Kidney glomerular epithelial cell (primary cell): Measurements from ENCODE around the gene PRXL2B.
A peak's percentile ranks its signal among the peaks of the same experiment; 100 is the strongest.
"Not testable (repeated sequence)": the region's sequence is repeated elsewhere in the genome, so short reads cannot be mapped to it uniquely, and the experiment has no call there.

Source experiments
- DNase-seq: peaks from one replicate; lab custom pipeline; 2025; lab: John Stamatoyannopoulos, UW

PRXL2B gene

GRCh38 chr1:2564006-2564814, 22.4 kb upstream of the PRXL2B start:
- DNase-seq, result no peak

- no peak for DNase-seq
Observed at GRCh38 chr1:2564815-2565374, 21.7 kb upstream of the PRXL2B start.

GRCh38 chr1:2566101-2567045, 20.2 kb upstream of the PRXL2B start:
- DNase-seq, result peak; percentile 16

GRCh38 chr1:2567083-2567679, 19.4 kb upstream of the PRXL2B start:
- DNase-seq, result no peak

- not testable (repeated sequence) for DNase-seq
Observed at GRCh38 chr1:2568187-2568816, 18.3 kb upstream of the PRXL2B start.

DNA sequence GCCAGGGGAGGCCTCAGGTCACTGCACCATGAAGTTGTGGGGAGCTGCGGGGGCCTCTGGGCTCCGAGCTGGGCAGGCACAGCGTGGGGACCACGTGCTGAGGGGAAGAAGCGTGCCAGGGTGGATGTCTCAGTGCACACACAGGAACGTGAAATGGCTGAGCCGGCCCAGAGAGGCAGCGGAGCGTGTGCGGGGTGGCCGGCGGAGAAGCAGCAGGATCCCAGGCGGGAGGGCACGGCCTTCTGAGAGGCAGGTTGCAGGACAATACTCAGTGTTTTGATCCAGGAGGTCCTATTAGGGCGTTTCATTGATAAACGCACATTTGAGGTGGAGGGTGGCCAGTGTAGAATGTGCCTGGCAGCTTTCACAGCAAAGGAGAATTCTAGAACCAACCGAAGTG, 17.5 kb upstream of the PRXL2B start:
- no peak for DNase-seq

DNA sequence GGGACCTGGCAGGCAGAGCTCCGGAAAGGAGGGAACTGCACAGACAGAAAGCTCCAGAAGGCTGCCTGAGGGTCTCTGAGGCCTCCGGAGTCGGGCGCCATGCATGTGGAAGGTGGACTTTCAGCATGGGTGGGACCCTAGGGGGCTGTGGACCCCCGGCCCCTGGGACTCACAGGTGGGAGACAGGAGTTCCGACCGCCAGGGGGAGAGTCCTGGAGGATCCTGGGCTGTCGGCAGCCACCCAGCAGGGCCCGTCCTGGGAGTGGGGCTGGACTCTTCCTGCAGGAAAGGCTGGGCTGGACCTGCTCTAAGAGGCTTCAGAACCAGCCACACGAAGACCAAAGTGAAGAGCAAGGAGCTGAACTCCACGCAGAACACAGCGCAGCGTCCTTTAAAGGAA, 16.9 kb upstream of the PRXL2B start:
- DNase-seq, result not testable (repeated sequence)

DNA sequence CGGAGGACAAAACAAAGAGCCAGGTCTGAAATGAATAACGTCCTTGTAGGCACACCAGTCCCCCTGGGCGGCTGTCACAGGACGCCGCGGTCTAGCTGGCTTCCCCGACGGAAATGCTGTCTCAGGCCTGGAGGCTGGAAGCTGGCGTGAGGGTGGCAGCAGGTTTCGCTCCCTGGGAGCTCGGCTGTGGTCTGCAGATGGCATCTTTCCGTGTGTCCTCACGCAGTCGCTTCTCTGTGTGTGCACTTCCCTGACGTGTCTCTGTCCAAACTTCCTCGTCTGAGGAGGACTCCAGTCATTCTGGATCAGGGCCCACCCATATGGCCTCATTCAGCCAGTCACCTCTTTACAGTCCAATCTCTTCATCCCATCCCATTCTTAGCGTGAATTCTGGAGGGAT, 16.2 kb upstream of the PRXL2B start:
- DNase-seq, result no peak

DNA sequence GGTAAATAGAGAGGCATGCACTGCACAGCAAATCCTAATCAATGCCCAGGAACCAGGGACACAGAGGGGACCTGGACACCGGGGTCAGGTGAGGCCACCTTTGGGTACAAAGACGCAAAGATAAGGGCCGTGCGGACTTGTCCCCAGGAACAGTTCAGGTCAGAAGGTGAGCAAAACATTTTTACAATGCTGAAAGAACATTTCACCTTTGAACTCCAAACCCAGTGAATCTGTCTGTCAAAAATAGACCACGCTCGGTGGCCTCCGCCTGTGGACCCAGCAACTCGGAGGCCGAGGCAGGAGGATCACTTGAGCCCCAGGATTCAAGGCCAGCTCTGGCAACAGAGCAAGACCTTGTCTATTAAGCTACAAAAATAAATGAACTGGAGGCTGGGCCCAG, 15.2 kb upstream of the PRXL2B start:
- DNase-seq, result no peak

- DNase-seq, result no peak
Observed at GRCh38 chr1:2573250-2573920, 13.2 kb upstream of the PRXL2B start.

DNA sequence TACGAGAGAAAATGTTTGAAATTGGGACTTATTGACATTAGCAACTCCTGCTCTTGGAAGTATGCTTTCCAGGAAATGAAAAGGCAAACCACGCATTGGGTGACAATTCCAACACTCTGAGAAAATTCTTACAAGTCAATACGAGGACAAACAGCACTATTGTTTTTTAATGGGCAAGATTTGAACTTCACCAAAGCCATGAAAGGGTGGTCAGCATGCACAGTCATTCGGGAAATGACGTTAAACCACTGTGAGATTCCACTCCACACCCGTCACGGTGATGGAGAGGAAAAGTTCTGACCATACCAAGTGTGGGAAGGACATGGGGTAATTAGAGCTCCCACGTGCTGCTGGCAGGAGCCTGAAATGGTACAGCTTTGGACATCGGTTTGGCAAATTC, 12.2 kb upstream of the PRXL2B start:
- no peak for DNase-seq

DNA sequence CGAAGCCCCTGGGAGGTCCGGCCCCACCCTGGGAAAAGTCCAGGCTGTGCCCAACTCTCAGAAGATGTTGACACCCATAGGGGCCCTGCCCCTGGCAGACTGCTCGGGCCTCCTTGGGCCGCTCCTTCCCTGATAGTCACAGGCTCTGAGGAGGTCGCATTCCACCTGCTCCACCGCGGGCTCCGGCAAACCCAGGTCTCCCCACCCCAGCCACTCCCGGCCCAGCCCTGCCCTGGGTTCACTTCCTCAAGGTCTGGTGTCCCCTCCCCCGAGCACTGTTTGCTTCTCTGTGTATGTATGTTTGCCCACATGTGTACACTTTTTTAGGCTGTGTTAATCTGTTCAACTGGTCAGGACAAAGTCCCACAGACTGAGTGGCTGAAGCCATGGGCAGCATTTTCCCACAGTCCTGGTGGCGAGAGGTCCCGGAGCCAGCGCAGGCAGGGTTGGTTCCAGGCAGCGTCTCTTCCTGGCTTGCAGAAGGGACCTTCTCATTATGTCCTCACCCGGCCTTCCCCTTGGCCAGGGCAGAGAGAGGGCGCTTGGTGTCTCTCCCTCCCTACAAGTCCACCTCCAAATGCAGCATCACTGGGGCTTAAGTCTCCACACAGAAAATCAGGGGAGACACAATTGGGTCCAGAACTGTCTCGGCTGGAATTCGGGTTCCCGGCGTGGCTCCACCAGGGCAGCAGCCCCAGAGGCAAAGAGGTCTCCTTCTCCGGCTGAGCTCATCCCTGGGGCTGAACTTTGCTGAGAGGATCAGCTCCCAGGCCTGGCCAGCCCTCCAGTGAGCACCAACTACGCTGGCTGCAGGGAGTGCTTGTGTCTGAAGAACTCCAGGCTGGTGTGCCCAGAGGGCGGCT, 10.5 kb upstream of the PRXL2B start:
- no peak for DNase-seq

GRCh38 chr1:2577565-2578075, 9.0 kb upstream of the PRXL2B start:
- not testable (repeated sequence) for DNase-seq

DNA sequence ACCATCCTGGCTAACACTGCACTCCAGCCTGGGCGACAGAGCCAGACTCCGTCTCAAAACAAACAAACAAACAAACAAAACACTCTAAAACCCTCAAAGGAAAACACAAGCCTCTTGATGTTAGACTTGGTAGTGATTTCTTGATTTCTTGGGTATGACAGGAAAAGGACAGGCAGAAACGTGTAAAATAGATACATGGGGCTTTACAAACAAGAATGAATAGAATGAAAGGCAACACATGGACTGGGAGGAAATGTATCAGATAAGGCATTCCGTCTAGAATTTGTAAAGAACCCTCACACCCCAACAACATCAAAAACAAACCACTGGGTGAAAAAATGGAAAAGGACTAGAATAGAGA, 7.8 kb upstream of the PRXL2B start:
- DNase-seq, result no peak

DNA sequence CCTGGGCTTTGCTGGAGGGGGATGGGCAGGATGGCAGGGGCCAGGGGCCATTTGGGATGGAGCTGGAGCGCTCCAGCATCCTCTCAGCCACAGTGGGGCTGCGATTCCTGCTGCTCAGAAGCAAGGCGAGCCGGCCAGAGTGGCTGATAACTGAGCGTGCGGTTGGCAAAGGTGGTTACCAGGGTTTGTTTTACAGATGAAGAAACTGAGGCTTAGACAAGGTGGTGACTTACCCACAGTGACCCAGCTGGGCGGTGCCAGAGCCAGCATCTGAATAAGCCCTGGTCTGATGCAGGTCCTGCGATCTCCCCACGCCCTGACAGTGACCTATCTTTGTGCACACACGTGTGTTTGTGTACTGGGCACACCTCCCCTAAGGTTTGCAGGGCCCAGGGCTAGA, 5.9 kb upstream of the PRXL2B start:
- DNase-seq, result no peak

DNA sequence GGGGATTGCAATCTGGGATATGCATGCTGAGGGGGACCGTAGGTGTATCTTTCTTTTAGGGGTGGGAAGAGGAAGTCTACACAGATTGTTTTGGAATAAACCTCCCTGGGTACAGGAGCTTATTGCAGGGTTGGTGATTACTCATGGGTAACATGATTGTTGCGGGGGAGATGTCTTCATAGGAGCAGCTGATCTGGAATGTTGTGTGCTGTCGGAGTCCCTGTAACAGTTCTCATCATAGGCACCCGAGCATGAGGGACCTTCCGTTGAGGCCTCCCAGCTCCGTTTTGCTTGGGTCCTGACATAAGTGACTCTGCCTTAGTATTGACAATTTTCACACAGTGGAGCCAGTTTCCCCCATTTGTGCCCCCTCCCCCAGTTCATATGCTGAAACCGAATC, 4.2 kb upstream of the PRXL2B start:
- DNase-seq, result peak; percentile 31

DNA sequence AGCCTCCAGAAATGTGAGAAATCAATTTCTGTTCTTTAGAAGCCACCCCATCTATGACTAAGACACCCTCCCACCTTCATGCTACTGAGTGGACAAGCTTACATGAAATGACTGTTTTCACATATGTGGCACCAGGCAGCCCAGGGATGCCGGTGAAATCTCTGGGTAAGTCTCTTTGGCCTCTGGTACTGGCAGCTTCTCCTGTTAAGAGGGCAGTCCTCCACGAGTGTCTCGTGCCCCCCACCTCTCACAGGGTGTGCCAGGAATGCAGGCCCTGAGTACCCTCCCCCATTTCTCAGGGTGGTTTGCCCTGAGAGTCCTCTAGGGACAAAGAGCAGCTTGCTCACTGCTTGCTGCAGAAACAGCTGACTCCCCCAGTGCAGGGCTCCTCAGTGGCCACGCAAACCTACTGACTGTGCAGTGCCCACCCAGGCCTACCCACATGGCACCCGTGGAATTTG, 3.2 kb upstream of the PRXL2B start:
- no peak for DNase-seq

GRCh38 chr1:2583871-2584351, 2.7 kb upstream of the PRXL2B start:
- DNase-seq, result no peak

DNA sequence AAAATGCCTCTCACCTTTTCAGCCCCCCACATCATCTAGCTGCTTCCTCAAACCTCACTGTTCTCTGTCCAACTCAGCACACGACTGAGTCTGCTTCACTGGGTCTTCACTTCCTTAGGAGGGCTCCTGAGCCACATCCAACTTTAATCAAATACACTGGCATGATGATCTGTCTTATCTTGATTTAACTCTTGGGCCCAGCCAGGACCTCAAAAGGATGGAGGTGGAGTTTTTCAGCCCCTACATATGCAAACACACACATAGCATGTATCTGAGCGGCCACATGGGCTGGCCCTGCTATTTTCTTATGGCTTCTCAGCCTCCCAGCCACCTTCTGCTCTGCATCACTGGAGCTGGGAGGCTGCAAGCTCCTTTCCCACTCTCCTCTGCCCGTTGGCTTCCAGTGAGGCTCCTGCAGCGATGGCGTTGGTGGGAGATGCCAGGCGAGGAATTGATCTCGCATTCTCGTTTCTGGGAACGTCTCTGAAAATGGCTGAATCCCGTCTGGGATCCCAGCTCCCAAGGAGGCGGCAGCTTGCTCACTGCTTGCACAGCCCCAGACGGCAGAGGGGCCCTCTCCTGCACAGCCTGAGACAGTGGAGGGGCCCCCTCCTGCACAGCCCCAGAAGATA, 1.8 kb upstream of the PRXL2B start:
- DNase-seq, result no peak
